ENCODE data around the gene LRRC7. TPM values are rescaled to one million over a fixed set of nuclear protein-coding genes. Genes with fewer than 3 reads are reported as not detected.

The LRRC7 gene
- total RNA-seq, 2 experiments from 2014 or later, result 0.14 to 0.20 TPM

GRCh38 chr1:70143048-70143659 is 575.4 kb downstream of the LRRC7 start:
- H3K4me1 Mint-ChIP-seq (ENCODE audit: low read depth), result no peaks in the 10 kb centered on the region
- no peak for DNase-seq
- Histone ChIP-seq H3K36me3 (ENCODE audit: insufficient read depth, low read length) (peaks cover 16% of the 10 kb centered on the region), H3K4me3 (ENCODE audit: low read length) (no peak overlapping the region), H3K9me3 (ENCODE audit: control insufficient read depth in 1 of 2, insufficient read depth in 1 of 2, low read length in 2 of 2) (no peaks in the 10 kb centered on the region), H3K27ac (ENCODE audit: low read depth in 1 of 2, low read length in 2 of 2) (no peak overlapping the region), H3K27me3 (ENCODE audit: control insufficient read depth in 1 of 2, insufficient read depth in 2 of 2, low read length in 2 of 2) (no peaks in the 10 kb centered on the region), H3K4me1 (ENCODE audit: insufficient read depth, low read length) (no peaks in the 10 kb centered on the region)
- H3K36me3 Mint-ChIP-seq (ENCODE audit: low read depth), result peaks cover 27% of the 10 kb centered on the region
- H3K4me3 Mint-ChIP-seq, result no peak overlapping the region
- intact Hi-C loops (cut with DNase I, micrococcal nuclease), result no loop called here
- H3K9me3 Mint-ChIP-seq, result no peaks in the 10 kb centered on the region
- no peak for TF ChIP-seq CTCF (IDR thresholded peaks at IDR 0.05)
- no peak overlapping the region for H3K27ac Mint-ChIP-seq
- ChIA-PET CTCF (no interaction called here), POLR2A (interaction anchor here (1.0 kb wide), 1 partner anchor 267 kb away, joined by 3 read pairs; no protein-coding TSS in a partner anchor)
- H3K27me3 Mint-ChIP-seq, result no peaks in the 10 kb centered on the region
- no peak for ATAC-seq (ENCODE audit: poor library complexity)

GRCh38 chr1:70146488-70146887 is 578.8 kb downstream of the LRRC7 start:
- Mint-ChIP-seq H3K9me3 (no peaks in the 10 kb centered on the region), H3K27ac (no peak overlapping the region), H3K4me1 (ENCODE audit: low read depth) (no peaks in the 10 kb centered on the region), H3K27me3 (no peaks in the 10 kb centered on the region), H3K36me3 (ENCODE audit: low read depth) (peaks cover 54% of the 10 kb centered on the region), H3K4me3 (no peak overlapping the region)
- Histone ChIP-seq H3K4me1 (ENCODE audit: insufficient read depth, low read length) (no peaks in the 10 kb centered on the region), H3K4me3 (ENCODE audit: low read length) (no peak overlapping the region), H3K9me3 (ENCODE audit: control insufficient read depth in 1 of 2, insufficient read depth in 1 of 2, low read length in 2 of 2) (no peaks in the 10 kb centered on the region), H3K27ac (ENCODE audit: low read depth in 1 of 2, low read length in 2 of 2) (no peak overlapping the region), H3K27me3 (ENCODE audit: control insufficient read depth in 1 of 2, insufficient read depth in 2 of 2, low read length in 2 of 2) (no peaks in the 10 kb centered on the region), H3K36me3 (ENCODE audit: insufficient read depth, low read length) (peaks cover 24% of the 10 kb centered on the region)
- no peak for DNase-seq
- no peak for TF ChIP-seq CTCF (IDR thresholded peaks at IDR 0.05)
- ChIA-PET POLR2A (no interaction called here), CTCF (interaction anchor here (1.3 kb wide), 1 partner anchor 202 kb away, joined by 3 read pairs; no protein-coding TSS in a partner anchor)
- ATAC-seq (ENCODE audit: poor library complexity), result no peak
- intact Hi-C loops (cut with DNase I, micrococcal nuclease), result no loop called here

GRCh38 chr1:70150444-70150843 is 582.7 kb downstream of the LRRC7 start:
- POLR2A ChIA-PET, result no interaction called here
- H3K36me3 ChIP-seq (ENCODE audit: insufficient read depth, low read length), result peaks cover 17% of the 10 kb centered on the region
- H3K27ac ChIP-seq (ENCODE audit: low read depth in 1 of 2, low read length in 2 of 2), result no peak overlapping the region
- no peak for ATAC-seq (ENCODE audit: poor library complexity)
- no peaks in the 10 kb centered on the region for H3K9me3 ChIP-seq (ENCODE audit: control insufficient read depth in 1 of 2, insufficient read depth in 1 of 2, low read length in 2 of 2)
- no peak overlapping the region for H3K27ac Mint-ChIP-seq
- no peak overlapping the region for H3K4me3 ChIP-seq (ENCODE audit: low read length)
- no peak for DNase-seq
- no peaks in the 10 kb centered on the region for H3K4me1 Mint-ChIP-seq (ENCODE audit: low read depth)
- no peak for TF ChIP-seq CTCF (IDR thresholded peaks at IDR 0.05)
- no peaks in the 10 kb centered on the region for H3K27me3 ChIP-seq (ENCODE audit: control insufficient read depth in 1 of 2, insufficient read depth in 2 of 2, low read length in 2 of 2)
- intact Hi-C loops (cut with DNase I, micrococcal nuclease), result no loop called here
- H3K36me3 Mint-ChIP-seq (ENCODE audit: low read depth), result peaks cover 75% of the 10 kb centered on the region
- no peaks in the 10 kb centered on the region for H3K9me3 Mint-ChIP-seq
- H3K27me3 Mint-ChIP-seq, result no peaks in the 10 kb centered on the region
- CTCF ChIA-PET, result no interaction called here
- no peak overlapping the region for H3K4me3 Mint-ChIP-seq
- no peaks in the 10 kb centered on the region for H3K4me1 ChIP-seq (ENCODE audit: insufficient read depth, low read length)

All from CD4-positive, alpha-beta T cell (primary cell).